Measurements from ENCODE around the gene SLC6A13.
"Not testable (repeated sequence)": the region's sequence is repeated elsewhere in the genome, so short reads cannot be mapped to it uniquely, and the experiment has no call there.

- not testable (repeated sequence) for TF ChIP-seq MAFK (IDR thresholded peaks at IDR 0.05; ENCODE audit: partially characterized antibody); TP53 (CRISPR knock-in tag; IDR thresholded peaks at IDR 0.05); CBX2 (IDR thresholded peaks at IDR 0.05; ENCODE audit: borderline replicate concordance, low read depth); CHD2 (IDR thresholded peaks at IDR 0.05; ENCODE audit: low read length, partially characterized antibody)
- TF ChIP-seq, protein P1, sequence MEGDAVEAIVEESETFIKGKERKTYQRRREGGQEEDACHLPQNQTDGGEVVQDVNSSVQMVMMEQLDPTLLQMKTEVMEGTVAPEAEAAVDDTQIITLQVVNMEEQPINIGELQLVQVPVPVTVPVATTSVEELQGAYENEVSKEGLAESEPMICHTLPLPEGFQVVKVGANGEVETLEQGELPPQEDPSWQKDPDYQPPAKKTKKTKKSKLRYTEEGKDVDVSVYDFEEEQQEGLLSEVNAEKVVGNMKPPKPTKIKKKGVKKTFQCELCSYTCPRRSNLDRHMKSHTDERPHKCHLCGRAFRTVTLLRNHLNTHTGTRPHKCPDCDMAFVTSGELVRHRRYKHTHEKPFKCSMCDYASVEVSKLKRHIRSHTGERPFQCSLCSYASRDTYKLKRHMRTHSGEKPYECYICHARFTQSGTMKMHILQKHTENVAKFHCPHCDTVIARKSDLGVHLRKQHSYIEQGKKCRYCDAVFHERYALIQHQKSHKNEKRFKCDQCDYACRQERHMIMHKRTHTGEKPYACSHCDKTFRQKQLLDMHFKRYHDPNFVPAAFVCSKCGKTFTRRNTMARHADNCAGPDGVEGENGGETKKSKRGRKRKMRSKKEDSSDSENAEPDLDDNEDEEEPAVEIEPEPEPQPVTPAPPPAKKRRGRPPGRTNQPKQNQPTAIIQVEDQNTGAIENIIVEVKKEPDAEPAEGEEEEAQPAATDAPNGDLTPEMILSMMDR (IDR thresholded peaks at IDR 0.05) = not testable (repeated sequence)
- TF ChIP-seq, protein P2, sequence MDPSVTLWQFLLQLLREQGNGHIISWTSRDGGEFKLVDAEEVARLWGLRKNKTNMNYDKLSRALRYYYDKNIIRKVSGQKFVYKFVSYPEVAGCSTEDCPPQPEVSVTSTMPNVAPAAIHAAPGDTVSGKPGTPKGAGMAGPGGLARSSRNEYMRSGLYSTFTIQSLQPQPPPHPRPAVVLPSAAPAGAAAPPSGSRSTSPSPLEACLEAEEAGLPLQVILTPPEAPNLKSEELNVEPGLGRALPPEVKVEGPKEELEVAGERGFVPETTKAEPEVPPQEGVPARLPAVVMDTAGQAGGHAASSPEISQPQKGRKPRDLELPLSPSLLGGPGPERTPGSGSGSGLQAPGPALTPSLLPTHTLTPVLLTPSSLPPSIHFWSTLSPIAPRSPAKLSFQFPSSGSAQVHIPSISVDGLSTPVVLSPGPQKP (IDR thresholded peaks at IDR 0.05; ENCODE audit: low read depth, low read length) = not testable (repeated sequence)
- TF ChIP-seq, protein P3, sequence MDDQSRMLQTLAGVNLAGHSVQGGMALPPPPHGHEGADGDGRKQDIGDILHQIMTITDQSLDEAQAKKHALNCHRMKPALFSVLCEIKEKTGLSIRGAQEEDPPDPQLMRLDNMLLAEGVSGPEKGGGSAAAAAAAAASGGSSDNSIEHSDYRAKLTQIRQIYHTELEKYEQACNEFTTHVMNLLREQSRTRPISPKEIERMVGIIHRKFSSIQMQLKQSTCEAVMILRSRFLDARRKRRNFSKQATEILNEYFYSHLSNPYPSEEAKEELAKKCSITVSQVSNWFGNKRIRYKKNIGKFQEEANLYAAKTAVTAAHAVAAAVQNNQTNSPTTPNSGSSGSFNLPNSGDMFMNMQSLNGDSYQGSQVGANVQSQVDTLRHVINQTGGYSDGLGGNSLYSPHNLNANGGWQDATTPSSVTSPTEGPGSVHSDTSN (IDR thresholded peaks at IDR 0.05) = not testable (repeated sequence)
Observed at GRCh38 chr12:187986-188909, 74.4 kb downstream of the SLC6A13 start.
